ENCODE results near the gene LINGO1.

Gene LINGO1

GRCh38 chr15:77645602-77646001, 12.9 kb upstream of the LINGO1 start:
- in situ Hi-C loops (cut with HindIII; ENCODE audit: low pct_ligation_motif_present, low sequenced_read_pairs) = no loop called here
- no peak for TF ChIP-seq CTCF (IDR thresholded peaks at IDR 0.05; ENCODE audit: low read depth, low read length, missing control alignments)
- no peak for DNase-seq
- Histone ChIP-seq H3K4me3 (ENCODE audit: low read depth, low read length) (no peak overlapping the region), H3K27ac (no peak overlapping the region), H3K27me3 (replicated peaks) (peaks cover 2% of the 10 kb centered on the region), H3K36me3 (replicated peaks) (no peaks in the 10 kb centered on the region)

GRCh38 chr15:77644543-77645247, 12.0 kb upstream of the LINGO1 start:
- Histone ChIP-seq H3K4me3 (ENCODE audit: low read depth, low read length) (no peak overlapping the region), H3K36me3 (replicated peaks) (no peaks in the 10 kb centered on the region), H3K27me3 (replicated peaks) (peaks cover 2% of the 10 kb centered on the region), H3K27ac (no peak overlapping the region)
- no peak for DNase-seq
- in situ Hi-C loops (cut with HindIII; ENCODE audit: low pct_ligation_motif_present, low sequenced_read_pairs) = no loop called here
- no peak for TF ChIP-seq CTCF (IDR thresholded peaks at IDR 0.05; ENCODE audit: low read depth, low read length, missing control alignments)

GRCh38 chr15:77643764-77644163, 11.1 kb upstream of the LINGO1 start:
- Histone ChIP-seq H3K27ac (no peak overlapping the region), H3K27me3 (replicated peaks) (peaks cover 3% of the 10 kb centered on the region), H3K4me3 (ENCODE audit: low read depth, low read length) (no peak overlapping the region), H3K36me3 (replicated peaks) (no peaks in the 10 kb centered on the region)
- DNase-seq = no peak
- in situ Hi-C loops (cut with HindIII; ENCODE audit: low pct_ligation_motif_present, low sequenced_read_pairs) = no loop called here
- TF ChIP-seq CTCF (IDR thresholded peaks at IDR 0.05; ENCODE audit: low read depth, low read length, missing control alignments) = no peak

- Histone ChIP-seq H3K27ac (no peak overlapping the region), H3K36me3 (replicated peaks) (no peaks in the 10 kb centered on the region), H3K27me3 (replicated peaks) (peaks cover 8% of the 10 kb centered on the region), H3K4me3 (ENCODE audit: low read depth, low read length) (no peak overlapping the region)
- no peak for DNase-seq
- in situ Hi-C loops (cut with HindIII; ENCODE audit: low pct_ligation_motif_present, low sequenced_read_pairs) = no loop called here
- no peak for TF ChIP-seq CTCF (IDR thresholded peaks at IDR 0.05; ENCODE audit: low read depth, low read length, missing control alignments)
These were observed 10.2 kb upstream of the LINGO1 start for GRCh38 chr15:77642793-77643430.

GRCh38 chr15:77641999-77642398, 9.3 kb upstream of the LINGO1 start:
- in situ Hi-C loops (cut with HindIII; ENCODE audit: low pct_ligation_motif_present, low sequenced_read_pairs) = no loop called here
- no peak for DNase-seq
- Histone ChIP-seq H3K27ac (no peak overlapping the region), H3K27me3 (replicated peaks) (peaks cover 12% of the 10 kb centered on the region), H3K4me3 (ENCODE audit: low read depth, low read length) (no peak overlapping the region), H3K36me3 (replicated peaks) (no peaks in the 10 kb centered on the region)
- TF ChIP-seq CTCF (IDR thresholded peaks at IDR 0.05; ENCODE audit: low read depth, low read length, missing control alignments) = no peak

All from brain microvascular endothelial cell (primary cell).